Glutamatergic neuron (in vitro differentiated cells): ENCODE measurements around the gene TLL1. TPM values are rescaled to one million over a fixed set of nuclear protein-coding genes. Genes with fewer than 3 reads are reported as not detected.

Experiments used
- DNase-seq: peaks from one replicate; pipeline ENCODE4 v3.0.0; 2022
- H3K27ac Mint-ChIP-seq: one replicate; pipeline ENCODE4 v1.8.0; 2020; ENCODE audit warnings: mild to moderate bottlenecking, mixed read lengths, inconsistent platforms; ENCODE audit not compliant: unreplicated experiment
- H3K27me3 Mint-ChIP-seq: one replicate; pipeline ENCODE4 v1.8.0; 2020; ENCODE audit warnings: mild to moderate bottlenecking, moderate library complexity, mixed read lengths, inconsistent platforms; ENCODE audit not compliant: unreplicated experiment
- H3K36me3 Mint-ChIP-seq: one replicate; pipeline ENCODE4 v1.8.0; 2020; ENCODE audit warnings: mild to moderate bottlenecking, mixed read lengths, inconsistent platforms; ENCODE audit not compliant: unreplicated experiment
- H3K4me1 Mint-ChIP-seq: one replicate; pipeline ENCODE4 v1.8.0; 2020; ENCODE audit warnings: mild to moderate bottlenecking, low read depth, mixed read lengths, inconsistent platforms; ENCODE audit not compliant: unreplicated experiment
- H3K4me3 Mint-ChIP-seq: one replicate; pipeline ENCODE4 v1.8.0; 2020; ENCODE audit warnings: mild to moderate bottlenecking, mixed read lengths, inconsistent platforms; ENCODE audit not compliant: unreplicated experiment
- H3K9me3 Mint-ChIP-seq: one replicate; pipeline ENCODE4 v1.8.0; 2020; ENCODE audit warnings: mild to moderate bottlenecking, moderate library complexity, mixed read lengths, inconsistent platforms; ENCODE audit not compliant: unreplicated experiment
- CTCF ChIP-seq: fragments of 200-600 bp; sonication (generic); IDR thresholded peaks from one replicate; pipeline ENCODE4 v1.5.0; 2021; ENCODE audit not compliant: partially characterized antibody, unreplicated experiment
- total RNA-seq: library from RNA; stranded (reverse); fragmentation: NEBNext Ultra II Directional; extraction: Animal tissue kit (Norgen Biotek cat#: 25700); gene quantifications from one replicate; pipeline ENCODE4 v1.2.1, GENCODE V29; 2021; ENCODE audit not compliant: unreplicated experiment

The TLL1 gene
- total RNA-seq, 1 donor from 2014 or later = 0.15 TPM

- Mint-ChIP-seq H3K9me3 (no peaks in the 10 kb centered on the region), H3K27ac (no peak overlapping the region), H3K4me3 (no peak overlapping the region), H3K27me3 (peaks cover 2% of the 10 kb centered on the region), H3K4me1 (peaks cover 13% of the 10 kb centered on the region), H3K36me3 (no peaks in the 10 kb centered on the region)
- DNase-seq = no peak
- TF ChIP-seq CTCF = no peak
Observed at GRCh38 chr4:166123546-166123945, 250.5 kb downstream of the TLL1 start.

GRCh38 chr4:166128403-166128802 is 255.4 kb downstream of the TLL1 start:
- H3K27me3 Mint-ChIP-seq = peaks cover 2% of the 10 kb centered on the region
- TF ChIP-seq CTCF = no peak
- H3K4me3 Mint-ChIP-seq = no peak overlapping the region
- no peak for DNase-seq
- H3K9me3 Mint-ChIP-seq = peaks cover 2% of the 10 kb centered on the region
- no peaks in the 10 kb centered on the region for H3K4me1 Mint-ChIP-seq
- peaks cover 7% of the 10 kb centered on the region for H3K36me3 Mint-ChIP-seq
- H3K27ac Mint-ChIP-seq = no peak overlapping the region

- DNase-seq = no peak
- Mint-ChIP-seq H3K27ac (no peak overlapping the region), H3K4me1 (no peaks in the 10 kb centered on the region), H3K27me3 (no peaks in the 10 kb centered on the region), H3K4me3 (no peak overlapping the region), H3K9me3 (peaks cover 2% of the 10 kb centered on the region), H3K36me3 (peaks cover 9% of the 10 kb centered on the region)
- TF ChIP-seq CTCF = no peak
Observed at GRCh38 chr4:166134285-166134684, 261.2 kb downstream of the TLL1 start.

- Mint-ChIP-seq H3K9me3 (no peaks in the 10 kb centered on the region), H3K36me3 (no peaks in the 10 kb centered on the region), H3K4me1 (no peaks in the 10 kb centered on the region), H3K27ac (no peak overlapping the region), H3K27me3 (no peaks in the 10 kb centered on the region), H3K4me3 (no peak overlapping the region)
- DNase-seq = no peak
- TF ChIP-seq CTCF = no peak
Observed at GRCh38 chr4:166140951-166141350, 267.9 kb downstream of the TLL1 start.

GRCh38 chr4:166143227-166143626 is 270.2 kb downstream of the TLL1 start:
- TF ChIP-seq CTCF = no peak
- H3K27me3 Mint-ChIP-seq = no peaks in the 10 kb centered on the region
- DNase-seq = no peak
- no peaks in the 10 kb centered on the region for H3K9me3 Mint-ChIP-seq
- no peaks in the 10 kb centered on the region for H3K36me3 Mint-ChIP-seq
- no peak overlapping the region for H3K4me3 Mint-ChIP-seq
- H3K4me1 Mint-ChIP-seq = no peaks in the 10 kb centered on the region
- H3K27ac Mint-ChIP-seq = no peak overlapping the region
